CD4-positive, alpha-beta T cell treated with Interleukin-17A for 1 hour (primary cell): ENCODE data around the gene SLC23A1.
"Not testable (repeated sequence)": the region's sequence is repeated elsewhere in the genome, so short reads cannot be mapped to it uniquely, and the experiment has no call there.

Source experiments
- DNase-seq: peaks from one replicate; pipeline ENCODE4 v3.0.0-alpha.2; 2020

SLC23A1 gene

GRCh38 chr5:139388198-139388821, 5.2 kb upstream of the SLC23A1 start:
- DNase-seq, result no peak

GRCh38 chr5:139387611-139388197, 4.6 kb upstream of the SLC23A1 start:
- no peak for DNase-seq

GRCh38 chr5:139386956-139387355, 3.9 kb upstream of the SLC23A1 start:
- DNase-seq, result not testable (repeated sequence)

- DNase-seq, result no peak
Observed at GRCh38 chr5:139386050-139386438, 2.9 kb upstream of the SLC23A1 start.

- DNase-seq, result peak; percentile 39
Observed at GRCh38 chr5:139385061-139386049, 2.3 kb upstream of the SLC23A1 start.

GRCh38 chr5:139384591-139385051, 1.5 kb upstream of the SLC23A1 start:
- DNase-seq, result no peak

- no peak for DNase-seq
Observed at GRCh38 chr5:139383993-139384590, 995 bp upstream of the SLC23A1 start.

- DNase-seq, result no peak
Observed at GRCh38 chr5:139382807-139383206, 290 bp downstream of the SLC23A1 start.

GRCh38 chr5:139381837-139382761, 998 bp downstream of the SLC23A1 start:
- DNase-seq, result no peak

GRCh38 chr5:139379626-139380449, 3.3 kb downstream of the SLC23A1 start:
- no peak for DNase-seq

- DNase-seq, result no peak
Observed at GRCh38 chr5:139378941-139379361, 4.1 kb downstream of the SLC23A1 start.

GRCh38 chr5:139378101-139378825, 4.8 kb downstream of the SLC23A1 start:
- no peak for DNase-seq

GRCh38 chr5:139377226-139377625, 5.9 kb downstream of the SLC23A1 start:
- DNase-seq, result no peak

GRCh38 chr5:139376364-139376763, 6.7 kb downstream of the SLC23A1 start:
- DNase-seq, result no peak

- no peak for DNase-seq
Observed at GRCh38 chr5:139374909-139375308, 8.2 kb downstream of the SLC23A1 start.

- no peak for DNase-seq
Observed at GRCh38 chr5:139371482-139372435, 11.3 kb downstream of the SLC23A1 start.

GRCh38 chr5:139369181-139369580, 13.9 kb downstream of the SLC23A1 start:
- DNase-seq, result no peak

GRCh38 chr5:139368613-139369012, 14.5 kb downstream of the SLC23A1 start:
- DNase-seq, result no peak

- no peak for DNase-seq
Observed at GRCh38 chr5:139364466-139364865, 18.6 kb downstream of the SLC23A1 start.
